ENCODE measurements around the gene ERCC1.

The ERCC1 gene

DNA sequence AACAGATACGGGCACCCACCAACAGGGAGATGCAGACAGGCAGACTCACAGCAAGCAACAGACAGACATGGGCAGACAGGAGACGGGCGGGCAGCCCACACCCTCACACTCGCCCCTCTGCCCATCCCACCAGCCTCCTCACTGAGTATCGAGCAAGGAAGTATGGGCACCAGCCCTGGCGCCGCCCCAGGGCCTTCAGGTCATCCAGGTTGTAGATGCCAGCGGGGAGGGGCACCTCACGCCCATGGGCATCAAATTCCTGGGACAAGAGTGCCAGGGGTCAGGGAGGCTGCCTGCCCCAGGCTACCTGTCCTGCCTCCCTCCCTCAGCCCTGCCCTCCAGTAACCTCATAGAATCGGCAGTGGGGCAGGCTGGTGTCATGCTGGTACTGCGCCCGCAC is 59.0 kb downstream of the ERCC1 start:
- peak; percentile 6 for DNase-seq (ENCODE audit: low spot score)

DNA sequence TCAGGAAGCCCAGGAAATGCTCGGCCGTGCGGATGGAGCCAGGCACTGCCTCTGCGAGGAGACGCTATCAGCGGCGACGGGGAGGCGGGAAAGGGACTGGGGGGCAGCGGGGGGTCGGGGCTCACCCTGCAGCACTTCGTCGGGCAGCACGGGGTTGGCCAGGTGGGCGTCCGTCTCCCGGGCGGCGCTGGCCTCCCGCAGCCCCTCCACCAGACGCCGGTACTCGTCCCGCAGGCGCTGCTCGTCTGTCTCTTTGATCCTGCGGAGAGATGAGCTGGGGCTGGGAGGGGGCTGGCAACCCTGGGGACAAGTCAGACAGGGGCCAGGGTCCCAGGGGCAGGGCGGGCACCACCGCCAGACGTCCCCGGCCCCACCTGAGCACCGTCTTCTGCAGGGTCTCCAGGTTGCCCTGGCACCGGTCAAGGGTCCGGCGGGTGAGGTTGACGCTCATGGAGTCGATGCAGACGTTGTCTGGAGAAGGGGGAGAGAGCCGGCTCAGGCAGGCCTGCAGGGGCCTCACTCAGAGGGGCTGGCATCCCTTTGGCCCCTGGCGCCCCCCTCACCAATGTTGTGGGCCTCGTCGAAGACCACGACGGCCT is 59.8 kb downstream of the ERCC1 start:
- DNase-seq (ENCODE audit: low spot score): peak; percentile 10

DNA sequence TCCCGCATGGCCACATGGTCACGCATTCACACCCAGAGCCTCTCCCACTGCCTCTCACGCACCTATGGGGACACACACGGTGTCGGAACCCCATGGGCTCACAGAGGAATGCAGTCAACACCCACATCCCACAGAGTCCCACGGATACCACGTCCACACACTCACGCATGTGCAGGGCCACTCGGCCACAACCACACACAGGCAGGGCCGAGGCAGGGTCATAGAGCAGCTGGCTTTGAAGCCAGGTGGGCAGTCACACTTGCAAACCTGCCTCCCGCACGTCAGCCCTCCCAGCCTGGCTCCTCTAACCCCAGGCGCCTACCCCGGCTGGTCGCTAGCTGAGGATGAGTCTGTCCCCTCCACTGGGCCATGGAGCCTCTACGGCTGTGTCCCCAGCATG is 61.4 kb downstream of the ERCC1 start:
- peak; percentile 7 for DNase-seq (ENCODE audit: low spot score)

DNA sequence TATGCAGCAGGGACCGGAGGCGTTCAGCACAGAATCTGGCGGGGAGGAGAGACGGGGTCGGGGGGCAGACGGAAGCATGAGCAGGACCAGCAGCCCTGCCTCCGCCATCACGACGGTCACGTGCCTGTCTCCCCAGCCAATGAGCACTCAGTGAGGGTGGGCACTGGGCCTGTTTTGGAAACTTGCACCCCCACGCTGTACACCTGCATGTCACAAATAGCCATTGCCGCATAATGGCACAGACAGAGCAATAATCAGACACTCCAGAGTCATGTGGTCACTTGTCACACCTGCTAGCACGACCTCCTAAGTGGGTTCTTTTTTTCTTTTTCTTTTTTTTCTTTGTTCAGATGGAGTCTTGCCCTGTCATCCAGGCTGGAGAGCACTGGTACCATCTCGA is 62.1 kb downstream of the ERCC1 start:
- no peak for DNase-seq (ENCODE audit: low spot score)

DNA sequence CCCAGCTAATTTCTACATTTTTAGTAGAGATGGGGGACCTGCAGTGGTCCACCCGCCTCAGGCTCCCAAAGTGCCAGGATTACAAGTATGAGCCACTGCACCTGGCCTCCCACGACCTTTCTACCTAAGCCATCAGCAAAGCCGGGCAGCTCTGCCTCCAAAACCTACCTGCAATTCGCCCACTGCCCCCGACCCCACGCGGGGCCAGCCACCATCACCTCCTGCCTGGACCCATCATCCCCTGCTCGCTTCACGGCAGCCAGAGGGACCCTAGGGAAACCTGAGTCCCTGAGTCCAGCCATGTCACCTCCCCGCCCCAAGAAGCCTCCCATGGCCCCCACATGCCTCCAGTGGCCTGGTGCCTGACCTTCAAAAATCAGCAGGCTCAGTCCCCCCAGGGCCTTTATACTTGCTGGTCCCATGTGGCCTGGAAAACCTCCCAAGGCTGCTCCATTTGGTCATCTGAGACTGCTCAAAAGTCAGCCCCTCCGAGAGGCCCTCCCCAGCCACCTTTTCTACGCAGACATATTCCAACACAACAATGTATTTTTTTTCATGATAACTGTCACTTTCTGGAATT is 65.4 kb downstream of the ERCC1 start:
- peak; percentile 8 for DNase-seq (ENCODE audit: low spot score)

DNA sequence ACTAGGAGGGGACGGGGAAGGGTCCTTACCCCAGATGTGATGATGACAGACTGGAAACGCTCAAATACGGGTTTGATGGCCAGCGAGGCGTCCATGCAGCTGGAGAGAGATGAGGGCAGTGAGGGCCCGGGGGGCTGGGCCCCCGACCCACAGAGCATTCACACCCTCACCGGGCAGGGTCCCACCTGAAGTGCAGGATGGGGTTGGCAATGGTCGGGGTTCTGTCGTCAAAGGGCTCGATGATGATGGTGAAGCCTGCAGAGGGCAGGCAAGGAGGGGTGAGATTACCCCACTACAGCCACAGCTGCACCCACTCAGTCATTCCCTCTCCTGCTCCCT is 66.3 kb downstream of the ERCC1 start:
- DNase-seq (ENCODE audit: low spot score): peak; percentile 12
